ENCODE measurements around the gene SCAPER. TPM values are rescaled to one million over a fixed set of nuclear protein-coding genes. Genes with fewer than 3 reads are reported as not detected.

Gene SCAPER
- 11.8 and 12.7 TPM in 2 replicates for total RNA-seq (2014; rRNA removed; shearing (Covaris generic))
- 6.3 and 9.9 TPM in 2 replicates for polyA plus RNA-seq (2015; cell fraction: cytosol; rRNA removed)
- 21.4 and 23.0 TPM in 2 replicates for polyA plus RNA-seq (2015; cell fraction: nucleus; rRNA removed)

DNA sequence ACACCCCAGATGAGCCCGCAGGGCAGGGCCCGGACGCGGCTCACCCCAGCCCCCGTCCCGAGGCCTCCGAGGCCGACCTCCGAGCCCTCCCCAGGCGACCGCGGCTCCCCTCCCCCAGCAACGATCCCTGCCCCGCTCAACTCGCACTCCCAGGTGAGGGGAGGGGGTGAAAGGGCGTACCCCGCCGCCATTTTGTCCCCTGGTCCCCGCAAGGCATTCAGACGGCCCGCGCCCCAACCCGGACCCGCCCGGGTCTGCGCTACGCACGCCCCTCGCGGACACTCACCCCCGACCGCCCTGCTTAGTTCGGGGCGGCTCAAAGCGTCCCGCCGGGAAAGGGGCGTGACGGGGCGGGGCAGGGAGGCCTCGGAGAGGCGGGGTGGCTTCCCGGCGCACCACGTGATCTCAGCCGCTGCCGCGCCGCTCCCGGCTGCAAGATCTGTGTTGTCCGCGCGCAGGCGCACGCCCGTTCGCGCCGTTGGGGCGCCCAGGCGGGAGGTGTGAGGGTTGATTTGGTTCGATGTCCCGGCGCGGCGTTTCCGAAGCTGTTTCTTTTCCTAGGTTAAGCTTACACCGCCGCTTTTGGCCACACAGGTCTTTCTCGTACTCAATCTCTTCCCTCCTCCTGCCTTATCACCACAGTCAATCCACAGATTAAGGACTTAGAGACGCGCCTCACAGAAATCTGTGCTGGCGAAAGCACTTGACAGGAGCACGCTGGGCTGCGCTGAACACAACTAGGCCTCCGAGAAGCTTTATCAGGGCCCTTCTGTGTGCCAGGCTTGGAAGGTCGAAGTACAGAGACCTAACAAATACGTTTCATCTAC lies at the start of gene SCAPER:
TSS of gene SCAPER (minus strand) at position 328 of the 827 bp plus-strand sequence. CDS start 21,523 bp downstream, outside the sequence.
- peak; percentile 80 for DNase-seq (ENCODE audit: low read depth, low spot score)
- in situ Hi-C loops (cut with HindIII; ENCODE audit: low pct_unique_long_range_greater_than_20kb, low sequenced_read_pairs) = no loop called here

GRCh38 chr15:76954744-76955143 lies 49.6 kb upstream of the SCAPER start:
- DNase-seq (ENCODE audit: low read depth, low spot score) = peak; percentile 91
- in situ Hi-C loops (cut with HindIII; ENCODE audit: low pct_unique_long_range_greater_than_20kb, low sequenced_read_pairs) = no loop called here

DNA sequence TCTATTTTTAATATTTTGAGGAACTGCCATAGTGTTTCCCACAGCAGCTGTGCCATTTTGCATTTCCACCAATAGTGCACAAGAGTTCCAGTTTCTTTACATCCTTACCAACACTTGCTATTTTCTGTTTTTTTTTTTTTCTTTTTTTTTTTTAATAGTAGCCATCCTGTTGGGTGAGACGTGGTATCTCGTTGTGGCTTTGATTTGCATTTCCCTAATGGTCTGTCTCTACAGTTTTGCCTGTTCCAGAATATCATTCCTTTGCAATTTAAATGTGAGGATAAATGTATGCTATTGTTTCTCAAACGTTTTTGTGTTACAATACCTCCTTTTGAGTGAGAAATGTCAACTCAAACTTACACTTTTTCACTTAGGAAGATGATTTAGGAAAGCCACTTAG lies 48.8 kb upstream of the SCAPER start:
- in situ Hi-C loops (cut with HindIII; ENCODE audit: low pct_unique_long_range_greater_than_20kb, low sequenced_read_pairs) = no loop called here

DNA sequence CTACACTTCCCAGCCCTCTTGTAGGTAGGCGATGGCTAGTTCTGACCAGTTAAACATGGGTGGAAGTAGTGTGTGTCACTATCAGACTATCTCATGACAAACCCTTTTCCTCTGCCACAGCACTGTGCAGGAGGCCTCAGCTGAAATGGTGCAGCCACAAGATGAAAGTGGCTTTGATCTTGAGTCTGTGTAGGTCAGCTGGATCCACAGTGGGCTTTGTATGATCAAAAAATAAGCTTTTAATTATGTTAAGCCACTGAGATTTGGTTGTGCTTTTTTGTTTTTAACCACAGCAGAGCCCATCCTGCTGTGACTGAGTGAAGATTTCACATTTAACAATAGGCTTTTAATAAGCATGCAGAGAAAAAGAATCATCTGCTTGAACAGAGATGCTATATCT lies 46.1 kb upstream of the SCAPER start:
- DNase-seq (ENCODE audit: low read depth, low spot score) = peak; percentile 63
- in situ Hi-C loops (cut with HindIII; ENCODE audit: low pct_unique_long_range_greater_than_20kb, low sequenced_read_pairs) = no loop called here

More for the DNA sequence above, 48.8 kb upstream of the SCAPER start:
- DNase-seq (ENCODE audit: low read depth, low spot score) = peak; percentile 70

DNA sequence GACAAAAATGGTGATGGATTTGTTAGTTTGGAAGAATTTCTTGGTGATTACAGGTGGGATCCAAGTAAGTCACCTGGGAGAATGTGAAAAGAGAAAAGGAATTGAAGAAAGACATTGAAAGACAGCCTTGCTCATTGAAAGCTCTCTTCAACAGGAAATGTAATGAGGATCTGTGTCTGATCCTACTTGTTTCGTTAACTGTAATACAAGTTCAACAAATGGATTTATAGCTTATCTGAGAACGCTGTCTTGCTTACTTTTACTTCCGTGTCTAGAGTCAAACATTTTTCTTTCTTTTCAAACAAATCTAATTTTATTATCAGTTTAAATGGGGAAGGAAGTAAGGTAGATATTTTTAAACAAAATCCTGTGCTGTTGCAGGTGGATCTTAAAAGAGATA lies 42.3 kb upstream of the SCAPER start:
- in situ Hi-C loops (cut with HindIII; ENCODE audit: low pct_unique_long_range_greater_than_20kb, low sequenced_read_pairs) = no loop called here
- DNase-seq (ENCODE audit: low read depth, low spot score) = no peak

DNA sequence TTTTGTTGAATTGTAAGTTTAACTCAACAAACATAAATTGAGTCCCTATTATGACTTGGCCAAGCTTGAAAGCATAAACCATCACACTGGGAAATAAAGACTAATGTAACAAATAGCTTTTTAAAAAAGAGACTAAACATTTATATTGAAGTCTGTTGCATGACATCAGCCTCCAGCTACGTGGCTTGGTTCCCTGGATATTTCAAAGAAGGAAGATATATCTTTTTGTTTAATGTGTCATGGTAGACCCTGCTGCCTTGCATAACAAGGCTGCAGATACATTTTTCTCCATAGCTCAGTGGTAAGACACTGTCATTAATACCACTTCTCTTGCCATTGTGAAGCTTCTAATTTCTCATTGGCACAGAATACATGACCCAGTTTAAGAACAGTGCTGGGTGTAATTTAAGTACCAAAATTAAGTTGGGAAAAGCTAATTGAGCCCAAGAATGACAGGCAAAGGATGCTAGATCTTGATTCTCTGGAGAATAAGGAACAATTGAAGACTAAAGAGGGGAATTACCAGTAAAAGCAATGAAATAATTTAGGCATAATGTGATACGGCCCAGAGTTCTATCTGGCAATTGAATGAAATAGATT lies 40.5 kb upstream of the SCAPER start:
- no peak for DNase-seq (ENCODE audit: low read depth, low spot score)
- in situ Hi-C loops (cut with HindIII; ENCODE audit: low pct_unique_long_range_greater_than_20kb, low sequenced_read_pairs) = no loop called here

GRCh38 chr15:76942331-76942730 lies 37.2 kb upstream of the SCAPER start:
- DNase-seq (ENCODE audit: low read depth, low spot score) = peak; percentile 62
- in situ Hi-C loops (cut with HindIII; ENCODE audit: low pct_unique_long_range_greater_than_20kb, low sequenced_read_pairs) = no loop called here

GRCh38 chr15:76941636-76942035 lies 36.5 kb upstream of the SCAPER start:
- peak; percentile 87 for DNase-seq (ENCODE audit: low read depth, low spot score)

DNA sequence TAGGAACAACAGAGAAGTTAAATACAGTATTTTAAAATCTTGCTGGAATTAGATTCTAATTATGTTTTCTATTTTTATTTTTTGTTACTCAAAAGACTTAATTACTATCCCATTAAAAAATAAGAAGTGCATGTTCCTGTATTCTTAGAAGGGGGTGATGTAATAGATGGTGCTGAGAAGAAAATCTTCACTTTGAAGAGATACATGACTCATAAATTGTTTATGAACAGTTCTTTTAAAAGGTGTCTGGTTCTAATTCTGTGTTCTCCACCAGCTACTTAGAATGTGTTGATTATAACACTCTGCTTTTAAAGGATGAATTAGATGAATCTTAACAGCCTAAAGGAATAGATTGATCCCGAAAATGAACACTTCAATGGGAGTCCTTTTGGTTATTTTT lies 34.6 kb upstream of the SCAPER start:
- in situ Hi-C loops (cut with HindIII; ENCODE audit: low pct_unique_long_range_greater_than_20kb, low sequenced_read_pairs) = no loop called here
- DNase-seq (ENCODE audit: low read depth, low spot score) = no peak

More at GRCh38 chr15:76941636-76942035, 36.5 kb upstream of the SCAPER start:
- in situ Hi-C loops (cut with HindIII; ENCODE audit: low pct_unique_long_range_greater_than_20kb, low sequenced_read_pairs) = no loop called here

GRCh38 chr15:76938752-76939151 lies 33.6 kb upstream of the SCAPER start:
- in situ Hi-C loops (cut with HindIII; ENCODE audit: low pct_unique_long_range_greater_than_20kb, low sequenced_read_pairs) = no loop called here
- no peak for DNase-seq (ENCODE audit: low read depth, low spot score)

- in situ Hi-C loops (cut with HindIII; ENCODE audit: low pct_unique_long_range_greater_than_20kb, low sequenced_read_pairs) = no loop called here
- peak; percentile 5 for DNase-seq (ENCODE audit: low read depth, low spot score)
Measured at GRCh38 chr15:76936671-76937070, 31.5 kb upstream of the SCAPER start.

DNA sequence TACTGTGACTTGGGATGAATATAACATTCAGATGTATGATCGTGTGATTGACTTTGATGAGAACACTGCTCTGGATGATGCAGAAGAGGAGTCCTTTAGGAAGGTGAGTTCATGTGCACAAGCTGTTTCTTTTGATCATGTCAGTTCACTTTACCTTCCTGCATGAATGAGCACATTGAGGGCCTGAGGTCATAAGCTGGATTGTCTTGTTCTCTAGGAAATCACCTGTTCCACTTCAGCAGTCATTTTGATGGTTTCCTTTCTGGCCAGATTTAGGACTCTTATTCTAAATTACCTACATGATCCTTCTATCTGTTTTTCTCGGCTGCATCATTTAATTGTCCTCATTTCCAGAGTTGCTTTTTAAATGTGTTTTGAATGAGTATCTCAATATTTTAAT lies 30.5 kb upstream of the SCAPER start:
- in situ Hi-C loops (cut with HindIII; ENCODE audit: low pct_unique_long_range_greater_than_20kb, low sequenced_read_pairs) = no loop called here
- no peak for DNase-seq (ENCODE audit: low read depth, low spot score)

- DNase-seq (ENCODE audit: low read depth, low spot score) = peak; percentile 16
- in situ Hi-C loops (cut with HindIII; ENCODE audit: low pct_unique_long_range_greater_than_20kb, low sequenced_read_pairs) = no loop called here
Measured at GRCh38 chr15:76932135-76932966, 27.2 kb upstream of the SCAPER start.

DNA sequence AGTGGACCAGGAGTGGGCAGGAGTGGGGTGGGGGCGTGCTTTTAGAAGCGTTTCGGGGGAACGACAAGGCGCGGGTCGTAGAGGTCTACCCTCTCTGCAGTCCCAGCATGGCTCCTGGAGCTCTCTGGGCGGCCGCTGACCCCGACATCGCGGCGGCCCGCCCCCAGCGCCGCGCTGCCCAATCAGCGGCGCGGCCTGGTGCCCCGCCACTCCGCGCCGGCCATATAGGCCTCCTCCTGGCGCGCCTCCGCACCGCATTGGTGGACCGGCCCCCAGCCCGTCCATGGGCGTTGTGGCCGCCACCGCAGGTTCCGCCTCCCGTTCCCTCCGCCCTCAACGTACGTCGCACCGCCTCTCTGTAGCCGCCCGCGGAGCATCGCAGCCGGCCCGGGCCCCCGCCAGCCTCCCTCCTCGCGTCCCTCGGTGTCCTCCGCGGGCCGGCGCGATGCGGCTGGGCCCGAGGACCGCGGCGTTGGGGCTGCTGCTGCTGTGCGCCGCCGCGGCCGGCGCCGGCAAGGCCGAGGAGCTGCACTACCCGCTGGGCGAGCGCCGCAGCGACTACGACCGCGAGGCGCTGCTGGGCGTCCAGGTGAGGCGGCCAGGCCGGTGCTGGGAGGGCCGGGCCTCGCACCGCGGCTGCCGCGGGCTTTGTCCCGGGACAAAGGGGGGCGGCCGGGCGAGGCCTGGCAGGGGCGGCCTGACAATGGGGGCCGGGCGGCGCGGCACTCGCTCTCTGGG lies 26.4 kb upstream of the SCAPER start, which contains the start of gene RCN2:
TSS of gene RCN2 (plus strand) at position 353 of the 738 bp plus-strand sequence. CDS start at position 446, 93 bp downstream.
- peak; percentile 93 for DNase-seq (ENCODE audit: low read depth, low spot score)
- in situ Hi-C loops (cut with HindIII; ENCODE audit: low pct_unique_long_range_greater_than_20kb, low sequenced_read_pairs) = no loop called here

DNA sequence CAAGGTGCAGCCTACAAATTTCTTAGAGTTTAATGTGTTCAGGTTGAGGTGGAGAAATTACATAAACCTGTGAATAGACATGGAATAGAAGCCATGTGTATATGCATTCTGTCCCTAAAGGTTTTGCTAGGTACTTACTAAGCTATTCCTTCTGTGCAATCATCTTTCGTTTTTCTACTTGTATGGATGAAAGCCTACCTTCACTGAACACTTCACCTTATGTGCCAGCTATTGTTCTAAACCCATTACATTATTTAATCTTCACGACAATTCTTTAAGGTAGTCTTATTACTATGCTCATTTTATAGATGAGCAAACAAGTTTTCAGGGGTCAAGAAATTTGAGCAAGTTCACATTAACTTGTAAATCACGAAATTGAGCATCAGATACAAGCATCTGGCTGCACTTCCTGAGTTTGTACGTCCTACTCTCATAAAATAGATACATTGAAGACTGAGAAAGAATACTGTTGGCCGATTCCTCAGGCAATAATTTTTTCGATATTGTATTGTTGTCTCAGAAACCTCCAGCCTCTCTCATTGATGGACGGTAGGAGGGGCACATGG lies 25.8 kb upstream of the SCAPER start:
- DNase-seq (ENCODE audit: low read depth, low spot score) = no peak
- in situ Hi-C loops (cut with HindIII; ENCODE audit: low pct_unique_long_range_greater_than_20kb, low sequenced_read_pairs) = no loop called here

GRCh38 chr15:76929011-76929760 lies 24.0 kb upstream of the SCAPER start:
- in situ Hi-C loops (cut with HindIII; ENCODE audit: low pct_unique_long_range_greater_than_20kb, low sequenced_read_pairs) = no loop called here
- DNase-seq (ENCODE audit: low read depth, low spot score) = no peak

Measured in SK-MEL-5 (cell line).